ENCODE measurements around the gene MME. TPM values are rescaled to one million over a fixed set of nuclear protein-coding genes. Genes with fewer than 3 reads are reported as not detected.

MME gene
- total RNA-seq, 2 donors from 2014 or later, result not detected

DNA sequence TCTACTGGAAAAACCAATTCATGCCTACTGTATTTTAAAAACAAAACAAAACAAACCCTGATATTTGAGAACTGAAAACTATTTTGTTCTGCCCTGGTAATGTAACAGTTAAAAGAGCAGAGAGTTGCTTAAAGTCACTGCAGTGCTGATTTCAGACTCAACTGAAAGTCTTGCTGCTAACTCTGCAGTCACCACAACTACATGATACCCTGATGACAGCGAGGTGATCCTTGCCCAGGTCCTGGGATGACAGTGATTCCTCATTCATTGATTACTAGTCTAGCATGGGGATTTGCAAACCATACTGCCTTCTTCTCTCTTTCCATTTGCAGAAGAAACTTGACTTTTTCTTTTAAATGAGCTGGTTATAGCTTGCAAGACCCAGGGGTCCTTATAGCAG lies 67.5 kb downstream of the MME start:
- Mint-ChIP-seq H3K27ac (no peak overlapping the region), H3K36me3 (ENCODE audit: low read depth) (no peaks in the 10 kb centered on the region), H3K4me3 (no peak overlapping the region), H3K4me1 (no peaks in the 10 kb centered on the region), H3K9me3 (no peaks in the 10 kb centered on the region), H3K27me3 (no peaks in the 10 kb centered on the region)
- no peak for ATAC-seq (replicated peaks)

DNA sequence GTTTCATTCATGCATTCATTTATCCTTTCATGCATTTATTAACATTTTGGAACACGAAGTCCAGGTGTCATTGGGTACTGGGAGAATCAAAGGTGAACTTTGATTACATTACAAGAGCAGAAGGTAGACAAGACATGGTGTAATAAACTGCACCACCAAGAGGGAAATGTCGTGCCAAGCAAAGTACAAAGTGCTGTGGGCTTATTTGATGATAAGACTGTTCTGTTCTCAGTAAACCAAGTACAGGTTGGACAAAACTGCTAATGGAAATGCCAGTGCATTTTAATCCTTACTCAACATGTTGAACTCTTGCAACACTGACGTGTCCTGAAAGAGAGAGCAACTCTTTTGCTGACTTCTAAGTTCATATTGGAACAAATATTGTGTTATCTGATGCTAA lies 69.4 kb downstream of the MME start:
- H3K9me3 Mint-ChIP-seq, result no peaks in the 10 kb centered on the region
- ATAC-seq (replicated peaks), result no peak
- H3K4me1 Mint-ChIP-seq, result no peaks in the 10 kb centered on the region
- no peak overlapping the region for H3K27ac Mint-ChIP-seq
- no peaks in the 10 kb centered on the region for H3K36me3 Mint-ChIP-seq (ENCODE audit: low read depth)
- no peaks in the 10 kb centered on the region for H3K27me3 Mint-ChIP-seq
- no peak overlapping the region for H3K4me3 Mint-ChIP-seq

- no peak overlapping the region for H3K4me3 Mint-ChIP-seq
- H3K27ac Mint-ChIP-seq, result no peak overlapping the region
- H3K4me1 Mint-ChIP-seq, result no peaks in the 10 kb centered on the region
Measured at GRCh38 chr3:155153242-155154186, 73.4 kb downstream of the MME start.

GRCh38 chr3:155154255-155154654 lies 74.1 kb downstream of the MME start:
- ATAC-seq (replicated peaks), result no peak
- Mint-ChIP-seq H3K27me3 (no peaks in the 10 kb centered on the region), H3K27ac (no peak overlapping the region)

More at GRCh38 chr3:155153242-155154186, 73.4 kb downstream of the MME start:
- H3K27me3 Mint-ChIP-seq, result no peaks in the 10 kb centered on the region
- no peaks in the 10 kb centered on the region for H3K9me3 Mint-ChIP-seq
- ATAC-seq (replicated peaks), result no peak
- H3K36me3 Mint-ChIP-seq (ENCODE audit: low read depth), result no peaks in the 10 kb centered on the region

GRCh38 chr3:155158346-155159037 lies 78.4 kb downstream of the MME start:
- Mint-ChIP-seq H3K27ac (no peak overlapping the region), H3K4me1 (no peaks in the 10 kb centered on the region), H3K4me3 (no peak overlapping the region), H3K27me3 (no peaks in the 10 kb centered on the region), H3K9me3 (no peaks in the 10 kb centered on the region), H3K36me3 (ENCODE audit: low read depth) (no peaks in the 10 kb centered on the region)
- no peak for ATAC-seq (replicated peaks)

More at GRCh38 chr3:155154255-155154654, 74.1 kb downstream of the MME start:
- Mint-ChIP-seq H3K9me3 (no peaks in the 10 kb centered on the region), H3K4me1 (no peaks in the 10 kb centered on the region), H3K36me3 (ENCODE audit: low read depth) (no peaks in the 10 kb centered on the region), H3K4me3 (no peak overlapping the region)

DNA sequence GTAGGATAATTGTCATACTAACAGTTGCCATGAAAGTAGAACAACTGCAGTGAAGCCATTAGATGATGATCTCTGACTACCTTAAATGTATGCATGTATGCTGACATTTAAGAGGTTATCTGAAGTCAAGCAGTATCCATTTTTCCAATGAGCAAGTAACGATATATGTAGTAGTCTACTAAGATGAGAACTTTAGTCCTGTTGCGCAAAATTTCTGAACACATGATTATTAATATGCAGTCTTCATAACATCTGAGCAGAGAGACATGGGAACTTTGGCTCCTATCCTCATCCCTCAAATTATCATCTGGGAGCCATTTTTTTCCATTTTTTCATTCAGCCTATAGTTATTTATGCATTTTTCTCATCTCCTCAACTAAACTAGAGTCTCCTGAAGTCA lies 79.2 kb downstream of the MME start:
- no peaks in the 10 kb centered on the region for H3K27me3 Mint-ChIP-seq

GRCh38 chr3:155161640-155162292 lies 81.6 kb downstream of the MME start:
- Mint-ChIP-seq H3K4me3 (no peak overlapping the region), H3K4me1 (no peaks in the 10 kb centered on the region), H3K36me3 (ENCODE audit: low read depth) (no peaks in the 10 kb centered on the region), H3K27ac (no peak overlapping the region), H3K27me3 (no peaks in the 10 kb centered on the region), H3K9me3 (no peaks in the 10 kb centered on the region)
- ATAC-seq (replicated peaks), result no peak

More for the DNA sequence above, 79.2 kb downstream of the MME start:
- no peak overlapping the region for H3K27ac Mint-ChIP-seq
- H3K9me3 Mint-ChIP-seq, result no peaks in the 10 kb centered on the region
- H3K36me3 Mint-ChIP-seq (ENCODE audit: low read depth), result no peaks in the 10 kb centered on the region
- no peak for ATAC-seq (replicated peaks)
- H3K4me1 Mint-ChIP-seq, result no peaks in the 10 kb centered on the region
- H3K4me3 Mint-ChIP-seq, result no peak overlapping the region

DNA sequence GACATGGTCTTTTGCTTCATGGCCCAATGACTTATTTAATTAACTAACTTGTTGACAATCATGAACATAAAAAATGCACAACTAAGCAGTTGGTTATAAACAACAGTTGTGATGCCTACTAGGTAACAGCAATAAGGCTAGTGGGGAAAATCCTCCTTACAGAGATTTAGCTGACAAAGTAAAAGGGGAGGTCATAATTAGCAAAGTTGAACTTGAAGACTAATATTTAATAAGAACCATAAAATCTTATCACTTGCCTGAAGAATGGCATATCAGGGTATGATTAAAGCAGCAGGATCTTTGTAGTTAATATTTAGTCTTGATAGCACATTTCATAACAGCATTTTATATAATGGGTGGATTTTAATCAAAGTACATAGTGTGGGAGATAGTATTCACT lies 84.2 kb downstream of the MME start:
- no peaks in the 10 kb centered on the region for H3K36me3 Mint-ChIP-seq (ENCODE audit: low read depth)
- no peaks in the 10 kb centered on the region for H3K4me1 Mint-ChIP-seq
- H3K27me3 Mint-ChIP-seq, result no peaks in the 10 kb centered on the region
- H3K4me3 Mint-ChIP-seq, result no peak overlapping the region
- peaks cover under 1% of the 10 kb centered on the region for H3K9me3 Mint-ChIP-seq
- no peak for ATAC-seq (replicated peaks)
- H3K27ac Mint-ChIP-seq, result no peak overlapping the region

GRCh38 chr3:155166441-155166840 lies 86.3 kb downstream of the MME start:
- Mint-ChIP-seq H3K27me3 (no peaks in the 10 kb centered on the region), H3K27ac (no peak overlapping the region), H3K36me3 (ENCODE audit: low read depth) (no peaks in the 10 kb centered on the region), H3K9me3 (peaks cover 4% of the 10 kb centered on the region), H3K4me1 (no peaks in the 10 kb centered on the region), H3K4me3 (no peak overlapping the region)
- no peak for ATAC-seq (replicated peaks)

DNA sequence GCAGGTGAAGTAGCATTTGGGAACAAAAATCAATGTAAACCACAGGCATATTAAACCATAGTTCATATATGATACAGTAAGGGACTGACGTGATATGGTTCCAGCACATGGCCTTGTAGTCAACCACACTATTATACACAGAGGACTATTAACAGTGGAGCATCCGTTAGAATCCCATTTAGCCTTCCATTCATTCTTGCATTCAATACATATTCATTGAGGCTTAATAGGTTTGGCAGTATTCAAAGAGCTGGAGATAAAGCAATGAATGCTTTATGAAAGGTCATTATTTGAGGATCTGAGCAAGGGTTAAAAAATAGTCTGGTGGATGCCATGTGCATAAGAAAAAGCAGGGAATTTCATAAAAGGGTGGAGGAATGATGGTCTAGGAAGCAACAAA lies 89.1 kb downstream of the MME start:
- no peak overlapping the region for H3K27ac Mint-ChIP-seq
- no peak for ATAC-seq (replicated peaks)
- no peaks in the 10 kb centered on the region for H3K36me3 Mint-ChIP-seq (ENCODE audit: low read depth)
- peaks cover 4% of the 10 kb centered on the region for H3K9me3 Mint-ChIP-seq
- no peaks in the 10 kb centered on the region for H3K27me3 Mint-ChIP-seq
- no peak overlapping the region for H3K4me3 Mint-ChIP-seq
- H3K4me1 Mint-ChIP-seq, result no peaks in the 10 kb centered on the region

- no peaks in the 10 kb centered on the region for H3K4me1 Mint-ChIP-seq
- no peak overlapping the region for H3K4me3 Mint-ChIP-seq
- no peak for ATAC-seq (replicated peaks)
- peaks cover 4% of the 10 kb centered on the region for H3K9me3 Mint-ChIP-seq
- H3K27ac Mint-ChIP-seq, result no peak overlapping the region
- H3K27me3 Mint-ChIP-seq, result no peaks in the 10 kb centered on the region
- no peaks in the 10 kb centered on the region for H3K36me3 Mint-ChIP-seq (ENCODE audit: low read depth)
Measured at GRCh38 chr3:155173771-155174170, 93.7 kb downstream of the MME start.

DNA sequence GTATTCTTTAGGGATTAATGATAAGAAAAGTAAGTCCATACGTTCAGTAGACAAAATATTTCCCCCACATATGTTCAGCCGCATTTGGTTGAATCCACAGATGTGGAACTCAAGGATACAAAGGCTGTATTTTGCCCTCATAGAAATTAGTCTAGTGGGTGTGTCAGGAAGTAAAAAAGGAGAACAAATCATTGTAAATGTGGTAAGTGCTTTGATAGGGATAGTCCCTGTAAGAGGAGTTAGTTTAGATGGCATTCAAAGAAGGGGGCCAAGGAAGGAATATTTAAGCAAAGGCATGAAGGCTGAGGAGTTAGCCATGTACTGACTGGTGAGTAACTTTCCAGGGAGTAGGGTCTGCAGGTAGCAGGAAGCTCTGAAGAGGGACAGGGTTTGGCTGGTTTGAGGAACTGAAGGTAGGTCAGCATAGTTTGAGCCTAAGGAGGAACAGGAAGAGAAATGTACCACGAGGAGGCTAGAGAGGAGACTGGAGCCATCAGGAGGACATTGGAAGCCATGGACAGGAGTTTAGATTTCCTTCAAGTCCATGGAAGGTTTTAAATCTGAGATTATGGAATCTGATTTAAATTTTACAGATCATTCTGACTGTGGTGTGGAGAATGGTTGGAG lies 98.8 kb downstream of the MME start:
- Mint-ChIP-seq H3K36me3 (ENCODE audit: low read depth) (no peaks in the 10 kb centered on the region), H3K27ac (no peak overlapping the region), H3K27me3 (no peaks in the 10 kb centered on the region), H3K4me3 (no peak overlapping the region), H3K4me1 (no peaks in the 10 kb centered on the region), H3K9me3 (no peaks in the 10 kb centered on the region)
- no peak for ATAC-seq (replicated peaks)

DNA sequence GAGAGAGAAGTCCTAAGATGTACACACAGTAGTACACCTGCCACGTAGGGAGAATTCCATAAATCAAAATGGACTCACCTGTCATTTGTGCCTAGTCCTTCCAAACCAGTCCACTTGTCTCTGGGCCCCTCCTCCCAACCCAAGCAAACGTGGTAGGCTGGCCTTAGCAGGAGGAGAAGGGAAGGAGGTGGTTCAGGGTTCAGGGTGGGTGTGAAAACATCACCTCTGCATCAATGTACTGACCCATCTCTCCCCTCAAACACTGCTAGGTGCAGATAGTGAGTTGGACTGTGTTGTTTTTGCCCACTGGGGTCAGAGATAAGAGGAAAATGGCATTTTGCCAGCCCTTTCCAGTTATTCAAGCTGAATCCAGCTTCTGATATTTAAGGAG lies 99.3 kb downstream of the MME start:
- no peak for ATAC-seq (replicated peaks)
- Mint-ChIP-seq H3K9me3 (no peaks in the 10 kb centered on the region), H3K27me3 (no peaks in the 10 kb centered on the region), H3K4me1 (no peaks in the 10 kb centered on the region), H3K36me3 (ENCODE audit: low read depth) (no peaks in the 10 kb centered on the region), H3K4me3 (no peak overlapping the region), H3K27ac (no peak overlapping the region)

DNA sequence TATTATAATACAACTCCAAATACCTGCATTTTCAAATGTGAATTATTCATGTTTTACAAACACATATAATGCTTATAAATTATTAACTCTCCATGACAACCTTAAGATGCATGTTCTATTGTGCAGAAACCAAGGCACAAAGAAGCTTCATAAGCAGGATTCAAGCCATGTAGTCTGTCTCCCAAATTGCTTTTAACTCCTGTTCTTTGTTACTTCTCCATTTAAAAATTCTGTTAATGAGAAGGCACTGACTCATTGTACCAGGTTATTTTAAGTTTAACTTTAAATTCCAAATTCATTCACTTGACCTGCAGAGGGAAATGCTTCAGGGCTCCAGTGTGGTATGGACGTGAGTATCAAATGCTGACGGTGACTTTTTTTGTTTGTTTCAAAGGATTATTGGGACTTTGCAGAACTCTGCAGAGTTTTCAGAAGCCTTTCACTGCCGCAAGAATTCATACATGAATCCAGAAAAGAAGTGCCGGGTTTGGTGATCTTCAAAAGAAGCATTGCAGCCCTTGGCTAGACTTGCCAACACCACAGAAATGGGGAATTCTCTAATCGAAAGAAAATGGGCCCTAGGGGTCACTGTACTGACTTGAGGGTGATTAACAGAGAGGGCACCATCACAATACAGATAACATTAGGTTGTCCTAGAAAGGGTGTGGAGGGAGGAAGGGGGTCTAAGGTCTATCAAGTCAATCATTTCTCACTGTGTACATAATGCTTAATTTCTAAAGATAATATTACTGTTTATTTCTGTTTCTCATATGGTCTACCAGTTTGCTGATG lies 100.0 kb downstream of the MME start:
- Mint-ChIP-seq H3K4me1 (no peaks in the 10 kb centered on the region), H3K27ac (no peak overlapping the region), H3K4me3 (no peak overlapping the region), H3K36me3 (ENCODE audit: low read depth) (no peaks in the 10 kb centered on the region), H3K9me3 (no peaks in the 10 kb centered on the region), H3K27me3 (no peaks in the 10 kb centered on the region)
- ATAC-seq (replicated peaks), result no peak

All from activated T-helper 17 cell treated with anti-CD3 and anti-CD28 coated beads, Interleukin-2, amount 50 U/mL, for 72 hours (primary cell).